NT2/D1 (cell line): Measurements from ENCODE around the gene RP9.
"Not testable (repeated sequence)": the region's sequence is repeated elsewhere in the genome, so short reads cannot be mapped to it uniquely, and the experiment has no call there.

Experiments
- DNase-seq: peaks from one replicate; pipeline ENCODE4 v3.0.0-alpha.2; 2011; ENCODE audit warnings: low read depth, low spot score
- H3K27me3 ChIP-seq: 2 replicates; pipeline ENCODE4 v1.6.0; 2011; ENCODE audit warnings: mild to moderate bottlenecking; ENCODE audit not compliant: insufficient read length, insufficient read depth
- H3K36me3 ChIP-seq: 2 replicates; pipeline ENCODE4 v1.6.1; 2011; ENCODE audit warnings: mild to moderate bottlenecking, low read length, mixed read lengths; ENCODE audit not compliant: insufficient read depth, insufficient read length
- H3K4me1 ChIP-seq: 2 replicates; pipeline ENCODE4 v1.5.1; 2011; ENCODE audit not compliant: insufficient read depth, insufficient read length
- H3K4me3 ChIP-seq: 2 replicates; pipeline ENCODE4 v1.5.1; 2011; ENCODE audit warnings: low read depth; ENCODE audit not compliant: insufficient read length
- H3K9ac ChIP-seq: 2 replicates; pipeline ENCODE4 v1.6.0; 2011; ENCODE audit warnings: low read depth; ENCODE audit not compliant: insufficient read length
- H3K9me3 ChIP-seq: 2 replicates; pipeline ENCODE4 v1.5.1; 2011; ENCODE audit warnings: mild to moderate bottlenecking, low read length; ENCODE audit not compliant: insufficient read depth
- SUZ12 ChIP-seq: IDR thresholded peaks from 2 replicates; pipeline ENCODE4 v1.6.1; 2011; ENCODE audit not compliant: insufficient read length, insufficient read depth; ENCODE audit errors: extremely low read depth
- YY1 ChIP-seq: IDR thresholded peaks from 2 replicates; pipeline ENCODE4 v1.6.1; 2011; ENCODE audit not compliant: insufficient read length, insufficient read depth
- ZNF274 ChIP-seq: IDR thresholded peaks from 2 replicates; pipeline ENCODE4 v1.6.1; 2011; ENCODE audit warnings: mild to moderate bottlenecking, low read depth, low read length

Gene RP9

DNA sequence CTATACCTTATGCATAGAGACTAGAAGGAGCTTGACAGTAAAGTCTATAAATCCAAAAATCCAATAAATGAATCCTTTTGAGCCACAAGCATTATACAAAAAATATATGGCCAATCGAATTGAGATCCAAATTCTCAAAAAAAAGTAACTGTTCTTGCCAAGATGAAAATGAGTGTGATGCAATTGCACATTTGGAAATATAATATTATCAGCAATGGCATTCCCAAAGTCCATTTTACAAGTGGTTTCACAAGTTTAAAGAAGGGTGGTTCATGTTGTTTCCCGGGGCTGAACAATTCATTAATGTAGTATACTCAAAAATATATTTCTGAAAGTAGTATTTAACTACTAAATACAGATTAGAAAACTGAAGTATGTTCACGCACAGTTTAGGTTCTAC lies 7.3 kb downstream of the RP9 start:
- no peak overlapping the region for H3K9ac ChIP-seq
- no peak overlapping the region for H3K4me3 ChIP-seq
- H3K27me3 ChIP-seq: no peaks in the 10 kb centered on the region
- no peak for TF ChIP-seq YY1
- TF ChIP-seq SUZ12: no peak
- no peak for DNase-seq
- no peaks in the 10 kb centered on the region for H3K9me3 ChIP-seq
- H3K36me3 ChIP-seq: peaks cover 78% of the 10 kb centered on the region
- no peaks in the 10 kb centered on the region for H3K4me1 ChIP-seq

DNA sequence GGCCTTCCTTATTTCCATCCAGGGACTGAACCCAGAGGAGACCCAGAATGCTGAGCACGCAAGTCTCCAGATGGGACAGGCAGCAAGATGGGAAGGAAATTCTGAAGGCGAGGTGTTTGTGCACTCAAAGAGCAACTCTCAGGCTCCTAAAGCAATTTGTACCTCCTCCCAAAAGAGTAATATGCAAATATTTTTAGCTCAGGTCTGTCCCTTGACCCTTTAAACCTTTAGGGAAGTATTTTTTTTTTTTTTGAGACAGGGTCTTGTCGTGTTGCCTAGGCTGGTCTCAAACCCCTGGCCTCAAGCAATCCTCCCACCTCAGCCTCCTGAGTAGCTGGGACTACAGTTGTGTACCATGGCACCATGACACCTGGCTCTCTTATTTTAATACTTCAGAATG lies 8.4 kb downstream of the RP9 start:
- Histone ChIP-seq H3K4me1 (no peaks in the 10 kb centered on the region), H3K36me3 (peaks cover 82% of the 10 kb centered on the region), H3K27me3 (no peaks in the 10 kb centered on the region), H3K4me3 (no peak overlapping the region), H3K9me3 (no peaks in the 10 kb centered on the region), H3K9ac (no peak overlapping the region)
- no peak for TF ChIP-seq YY1
- no peak for TF ChIP-seq ZNF274
- TF ChIP-seq SUZ12: no peak
- no peak for DNase-seq

DNA sequence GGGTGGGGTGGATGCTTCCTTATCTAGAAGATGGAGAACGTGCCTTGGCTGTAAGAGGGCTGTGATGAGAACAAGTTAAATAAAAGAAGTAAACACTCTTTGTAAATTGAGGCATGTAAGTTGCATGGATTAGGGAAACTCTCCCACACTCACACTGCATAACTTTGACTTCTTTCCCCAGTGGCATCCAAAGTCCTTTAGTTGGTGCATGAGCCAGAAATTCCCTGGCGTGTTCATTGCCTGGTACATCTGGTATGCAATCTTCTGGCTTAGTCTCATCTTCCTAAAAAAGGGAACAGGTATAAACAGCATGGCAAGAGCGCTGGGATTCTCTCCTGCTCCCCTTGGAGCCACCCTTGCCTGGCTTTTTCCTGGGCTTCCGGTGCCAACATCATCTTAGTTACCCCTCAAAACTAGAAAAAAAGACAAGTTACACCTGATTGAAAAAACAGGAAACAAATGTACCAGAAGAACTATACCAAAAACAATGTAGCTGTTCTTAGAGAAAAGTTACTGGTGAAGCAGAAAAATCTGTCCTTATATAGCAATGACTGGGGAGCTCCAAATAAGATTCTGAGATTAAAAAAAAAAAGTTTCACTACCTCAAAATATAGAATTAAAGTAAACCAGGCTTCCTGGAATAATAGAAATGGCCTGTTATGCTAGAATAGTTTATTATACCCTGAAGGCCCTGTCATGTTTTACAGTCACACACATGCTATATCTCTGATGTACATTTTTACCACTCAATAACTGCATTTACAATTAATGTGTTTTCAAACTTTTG lies 9.9 kb downstream of the RP9 start:
- Histone ChIP-seq H3K27me3 (no peaks in the 10 kb centered on the region), H3K36me3 (peaks cover 79% of the 10 kb centered on the region), H3K9ac (no peak overlapping the region), H3K9me3 (no peaks in the 10 kb centered on the region), H3K4me3 (no peak overlapping the region), H3K4me1 (no peaks in the 10 kb centered on the region)
- TF ChIP-seq YY1 (no peak), ZNF274 (no peak), SUZ12 (no peak)
- no peak for DNase-seq

DNA sequence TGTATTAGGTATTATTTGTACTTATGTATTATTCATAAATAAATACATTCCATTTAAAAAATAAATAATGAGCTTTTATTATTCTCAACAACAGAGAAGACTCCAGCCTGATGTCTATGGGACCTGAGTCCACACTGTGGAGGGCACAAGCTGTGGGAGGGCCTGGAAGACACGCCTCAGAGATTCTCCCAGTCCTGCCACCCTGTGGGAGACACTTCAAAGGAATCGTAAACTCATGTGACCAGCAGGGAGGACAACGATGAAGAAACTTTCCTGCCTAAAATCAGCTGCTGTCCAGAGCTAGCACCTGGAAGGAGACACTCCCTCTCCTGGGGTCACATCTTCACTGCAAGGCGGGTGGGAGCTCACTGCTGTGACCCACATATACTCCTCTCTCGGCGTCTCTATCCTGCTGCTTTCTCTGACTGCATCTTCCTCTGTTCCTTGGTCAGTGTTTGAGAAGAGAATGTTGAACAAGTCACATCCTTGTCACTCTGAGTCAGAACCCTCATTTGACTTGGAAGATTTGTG lies 14.4 kb downstream of the RP9 start:
- not testable (repeated sequence) for H3K4me1 ChIP-seq, H3K27me3 ChIP-seq, DNase-seq, H3K4me3 ChIP-seq, H3K9me3 ChIP-seq, H3K9ac ChIP-seq
- H3K36me3 ChIP-seq: peaks cover 62% of the 10 kb centered on the region

- no peaks in the 10 kb centered on the region for H3K4me1 ChIP-seq
- no peaks in the 10 kb centered on the region for H3K27me3 ChIP-seq
- H3K36me3 ChIP-seq: peaks cover 48% of the 10 kb centered on the region
- H3K4me3 ChIP-seq: no peak overlapping the region
- no peak for TF ChIP-seq ZNF274
- no peak for TF ChIP-seq YY1
- no peak for TF ChIP-seq SUZ12
- no peaks in the 10 kb centered on the region for H3K9me3 ChIP-seq
- no peak for DNase-seq
- H3K9ac ChIP-seq: no peak overlapping the region
These were observed 15.9 kb downstream of the RP9 start for GRCh38 chr7:33093266-33093665.

GRCh38 chr7:33091641-33092191 lies 17.5 kb downstream of the RP9 start:
- Histone ChIP-seq H3K9ac (no peak overlapping the region), H3K9me3 (no peaks in the 10 kb centered on the region), H3K4me3 (no peak overlapping the region), H3K27me3 (no peaks in the 10 kb centered on the region), H3K4me1 (no peaks in the 10 kb centered on the region), H3K36me3 (peaks cover 34% of the 10 kb centered on the region)
- TF ChIP-seq ZNF274 (no peak), YY1 (no peak), SUZ12 (no peak)
- no peak for DNase-seq

GRCh38 chr7:33091111-33091531 lies 18.1 kb downstream of the RP9 start:
- H3K9ac ChIP-seq: no peak overlapping the region
- H3K9me3 ChIP-seq: no peaks in the 10 kb centered on the region; the same call in 1 of the 2 replicates
- peaks cover 28% of the 10 kb centered on the region for H3K36me3 ChIP-seq
- H3K4me1 ChIP-seq: no peaks in the 10 kb centered on the region
- DNase-seq: no peak
- H3K27me3 ChIP-seq: no peaks in the 10 kb centered on the region
- no peak for TF ChIP-seq SUZ12
- no peak for TF ChIP-seq YY1
- no peak overlapping the region for H3K4me3 ChIP-seq

DNA sequence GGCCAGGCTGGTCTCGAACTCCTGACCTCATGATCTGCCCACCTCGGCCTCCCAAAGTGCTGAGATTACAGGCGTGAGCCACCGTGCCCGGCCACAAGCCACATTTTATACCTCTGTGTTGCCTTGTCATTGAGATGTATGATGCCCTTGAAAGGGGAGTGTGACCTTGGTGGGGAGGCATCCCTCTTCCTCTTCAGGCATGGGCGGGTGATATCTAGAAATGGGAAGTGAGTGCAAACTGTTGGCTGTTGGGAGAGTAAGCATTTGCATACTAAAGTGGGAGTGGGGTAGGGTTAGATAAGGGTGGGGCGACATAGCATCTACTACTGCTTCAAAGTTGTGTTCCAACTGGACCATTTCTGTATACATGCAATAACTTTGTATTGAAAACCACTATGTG lies 20.1 kb downstream of the RP9 start:
- Histone ChIP-seq H3K4me3 (no peak overlapping the region), H3K36me3 (peaks cover 13% of the 10 kb centered on the region), H3K9me3 (no peaks in the 10 kb centered on the region; the same call in 1 of the 2 replicates), H3K9ac (no peak overlapping the region), H3K4me1 (no peaks in the 10 kb centered on the region), H3K27me3 (no peaks in the 10 kb centered on the region)
- no peak for DNase-seq
- no peak for TF ChIP-seq ZNF274
- TF ChIP-seq SUZ12: no peak
- no peak for TF ChIP-seq YY1
